HG03139 (cell line): ENCODE measurements around the gene PEX11A.

Experiments used
- ATAC-seq: cut with Tn5 transposase; IDR thresholded peaks from one replicate; pipeline ENCODE4 v1.9.1; 2021; ENCODE audit not compliant: unreplicated experiment

The PEX11A gene

DNA sequence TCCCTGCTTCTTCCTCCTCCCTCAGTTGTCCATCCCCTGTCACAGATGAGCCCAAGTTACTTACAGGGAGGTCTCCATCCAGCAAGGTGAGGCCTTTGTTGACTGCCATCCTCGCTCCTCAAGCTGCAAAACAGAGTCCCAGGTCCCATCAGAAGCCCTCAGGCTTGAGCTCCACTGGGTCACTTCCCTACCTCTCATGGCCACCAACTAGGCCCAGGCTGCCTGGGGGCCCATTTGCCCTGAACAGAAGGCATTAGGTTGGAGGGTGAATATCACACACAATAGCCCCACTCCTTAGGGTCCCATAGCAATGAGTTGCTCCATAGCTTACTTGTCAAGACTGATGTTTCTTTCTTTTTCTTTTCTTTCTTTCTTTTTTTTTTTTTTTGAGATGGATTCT, 13.2 kb downstream of the PEX11A start:
- ATAC-seq: no peak

DNA sequence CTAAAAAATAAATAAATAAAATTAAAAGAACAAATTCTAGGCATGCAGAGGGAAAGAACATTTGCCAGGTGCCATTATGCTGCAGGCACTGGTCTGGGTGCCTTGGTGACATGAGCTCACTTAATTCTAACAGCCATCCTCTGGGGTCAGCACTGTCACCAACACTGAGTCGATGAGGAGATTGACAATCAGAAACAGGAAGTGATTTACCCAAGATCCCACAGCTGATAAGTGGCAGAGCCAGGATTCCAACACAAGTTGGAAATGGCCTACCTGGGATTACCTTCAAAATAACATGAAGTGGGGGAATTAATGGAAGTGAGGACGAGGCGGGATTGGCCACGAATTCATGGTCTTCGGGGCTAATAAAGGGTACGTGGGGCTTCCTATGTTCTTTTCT, 14.9 kb downstream of the PEX11A start:
- no peak for ATAC-seq

DNA sequence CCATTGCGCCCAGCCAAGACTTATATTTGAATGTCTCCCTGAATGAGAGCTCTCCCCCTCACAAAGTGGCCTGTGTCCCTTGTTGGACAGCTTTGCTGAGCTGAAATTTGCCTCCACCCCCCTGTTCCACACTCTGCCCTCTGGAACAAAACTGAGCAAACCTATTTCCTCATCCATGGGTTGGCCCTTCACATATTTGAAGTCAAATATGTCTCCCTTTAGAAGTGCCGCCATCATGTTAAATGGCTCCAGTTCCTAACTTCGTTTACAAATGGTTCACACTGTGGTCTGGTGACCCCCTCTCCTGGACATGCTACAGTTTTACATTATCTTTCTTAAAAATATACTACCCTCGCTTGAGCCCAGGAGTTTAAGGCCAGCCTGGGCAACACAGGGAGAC, 16.0 kb downstream of the PEX11A start:
- no peak for ATAC-seq

DNA sequence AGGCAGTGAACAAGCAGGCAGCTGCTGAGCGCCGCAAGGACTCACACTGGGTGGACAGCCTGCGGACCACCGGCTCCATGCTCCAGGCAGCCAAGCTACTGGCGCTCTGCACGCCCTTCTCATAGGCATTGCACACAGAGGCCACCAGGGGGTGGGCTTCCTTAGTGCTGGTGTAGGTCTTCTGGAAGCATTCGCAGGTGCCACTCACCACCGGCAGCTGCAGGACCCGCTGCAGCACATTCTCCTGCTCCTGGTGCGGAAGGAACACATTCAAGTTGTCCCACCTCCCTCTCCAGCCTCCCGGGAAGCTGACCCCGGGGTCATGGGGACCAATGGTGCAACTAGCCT, 17.4 kb downstream of the PEX11A start:
- no peak for ATAC-seq

- ATAC-seq: no peak
Observed at GRCh38 chr15:89672221-89673164, 18.1 kb downstream of the PEX11A start.

- no peak for ATAC-seq
Observed at GRCh38 chr15:89671687-89672086, 18.9 kb downstream of the PEX11A start.

- no peak for ATAC-seq
Observed at GRCh38 chr15:89670971-89671560, 19.5 kb downstream of the PEX11A start.

GRCh38 chr15:89669941-89670340, 20.6 kb downstream of the PEX11A start:
- ATAC-seq: no peak

DNA sequence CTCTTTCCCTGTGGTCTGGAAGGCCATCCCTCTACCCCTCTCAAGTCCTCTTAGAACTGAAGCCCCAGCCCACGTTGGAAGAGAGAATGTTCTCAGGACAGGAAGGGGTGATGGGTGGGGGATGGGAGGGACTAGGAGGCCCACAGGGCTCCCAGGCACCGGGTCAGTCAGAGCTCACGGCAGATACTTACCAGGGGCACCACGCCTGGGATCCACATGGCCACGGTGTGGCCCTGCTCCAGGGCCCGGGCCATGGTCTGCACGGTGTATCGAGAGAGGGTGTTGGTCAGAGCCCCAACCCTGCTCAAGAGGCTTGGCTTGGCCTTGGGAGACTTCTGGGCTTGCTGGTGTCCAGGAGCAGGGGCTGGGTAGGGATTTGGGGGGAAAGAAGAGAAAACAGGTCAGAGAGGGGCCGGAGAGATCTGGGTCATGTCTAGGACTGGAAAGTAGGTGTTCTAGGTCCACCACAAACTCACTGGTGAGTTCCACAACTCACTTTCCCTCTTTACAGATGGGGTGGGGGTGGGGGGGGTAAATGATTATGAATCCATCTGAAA, 21.2 kb downstream of the PEX11A start:
- no peak for ATAC-seq

GRCh38 chr15:89668171-89668570, 22.4 kb downstream of the PEX11A start:
- no peak for ATAC-seq

DNA sequence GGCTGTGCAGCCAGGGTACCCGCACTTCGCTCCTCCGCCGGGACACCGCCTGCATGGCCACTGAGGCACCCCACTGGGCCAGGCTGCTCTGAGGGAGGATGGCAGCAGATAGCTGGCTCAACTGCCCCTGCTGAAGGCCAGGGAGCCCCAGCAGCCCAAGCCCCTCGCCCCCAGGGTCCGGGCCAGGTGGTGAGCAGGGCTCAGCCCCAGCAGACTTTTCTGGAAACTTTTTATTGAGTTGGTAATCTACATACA, 22.9 kb downstream of the PEX11A start:
- no peak for ATAC-seq

DNA sequence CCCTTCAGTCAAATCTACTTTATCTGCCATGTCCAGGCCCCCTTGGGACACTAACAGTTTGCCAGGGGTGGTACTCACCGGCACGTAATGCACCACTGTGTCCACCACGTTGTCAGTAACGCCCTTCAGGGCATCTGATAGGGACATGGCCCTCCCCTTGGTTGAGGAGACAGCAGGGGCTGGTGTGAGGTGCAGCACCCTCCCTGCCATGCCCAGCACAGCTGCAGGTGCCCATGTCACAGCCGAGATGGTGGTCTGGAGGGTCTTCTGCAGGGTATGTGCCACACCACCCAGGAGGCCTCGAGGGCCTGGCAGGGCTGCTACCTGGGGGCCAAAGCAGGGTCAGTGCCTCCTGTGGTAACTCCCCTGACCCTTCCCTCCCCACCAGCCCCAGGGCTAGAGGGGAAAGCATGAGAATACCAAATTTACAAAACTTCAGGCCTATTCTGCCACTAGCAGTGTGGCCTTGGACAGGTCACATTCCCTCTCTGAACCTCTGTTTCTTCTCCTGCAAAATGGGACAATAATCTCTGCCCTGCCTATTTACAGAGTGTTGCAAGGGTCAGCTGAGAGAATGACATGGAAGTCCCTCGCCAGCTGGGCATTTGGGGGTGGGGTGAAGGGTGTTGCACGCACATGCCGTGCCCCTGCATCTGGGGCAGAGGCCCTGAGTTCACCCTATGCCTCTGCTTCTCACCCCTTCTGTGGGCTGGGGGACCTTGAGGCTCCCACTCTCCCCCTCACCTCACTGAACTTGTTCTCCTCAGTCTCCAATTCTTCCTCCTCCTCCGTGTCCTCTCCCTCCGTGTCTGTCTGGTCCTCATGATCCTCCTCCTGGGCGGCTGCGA, 23.5 kb downstream of the PEX11A start:
- ATAC-seq: no peak

DNA sequence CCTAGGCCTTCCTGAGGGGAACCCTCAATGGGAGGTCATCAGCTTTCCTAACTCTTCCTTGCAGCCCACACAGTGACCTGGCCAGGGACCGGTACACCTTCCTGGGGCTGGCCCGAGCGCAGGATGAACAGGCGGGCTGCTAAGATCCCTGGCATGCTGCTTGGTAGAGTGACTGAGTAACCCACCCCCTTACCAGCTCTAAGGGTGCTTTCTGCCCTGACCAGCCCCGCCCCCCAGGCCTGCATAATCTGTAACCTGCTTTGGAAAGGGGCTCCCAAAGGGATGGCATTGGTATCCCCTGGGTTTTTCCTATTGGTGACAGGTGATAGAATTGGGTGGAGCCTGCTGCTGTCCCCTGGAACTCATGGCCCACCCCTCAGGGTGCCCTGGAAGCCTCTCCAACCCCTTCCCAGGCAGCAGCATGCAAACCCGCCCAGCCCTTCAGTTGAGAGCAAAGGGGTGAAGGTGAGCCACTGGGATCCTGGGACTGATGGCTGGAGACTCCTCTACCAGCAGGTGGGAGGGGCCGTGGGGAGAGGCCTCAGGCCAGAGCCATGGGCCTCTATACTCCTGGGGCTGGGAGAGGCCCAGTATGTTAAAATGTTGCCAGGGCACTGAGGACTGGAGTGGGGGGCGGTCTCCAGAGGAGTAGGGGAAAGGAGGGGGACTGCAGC, 24.2 kb downstream of the PEX11A start:
- ATAC-seq: no peak

- no peak for ATAC-seq
Observed at GRCh38 chr15:89665449-89666181, 24.9 kb downstream of the PEX11A start.

- no peak for ATAC-seq
Observed at GRCh38 chr15:89664441-89665350, 25.9 kb downstream of the PEX11A start.

DNA sequence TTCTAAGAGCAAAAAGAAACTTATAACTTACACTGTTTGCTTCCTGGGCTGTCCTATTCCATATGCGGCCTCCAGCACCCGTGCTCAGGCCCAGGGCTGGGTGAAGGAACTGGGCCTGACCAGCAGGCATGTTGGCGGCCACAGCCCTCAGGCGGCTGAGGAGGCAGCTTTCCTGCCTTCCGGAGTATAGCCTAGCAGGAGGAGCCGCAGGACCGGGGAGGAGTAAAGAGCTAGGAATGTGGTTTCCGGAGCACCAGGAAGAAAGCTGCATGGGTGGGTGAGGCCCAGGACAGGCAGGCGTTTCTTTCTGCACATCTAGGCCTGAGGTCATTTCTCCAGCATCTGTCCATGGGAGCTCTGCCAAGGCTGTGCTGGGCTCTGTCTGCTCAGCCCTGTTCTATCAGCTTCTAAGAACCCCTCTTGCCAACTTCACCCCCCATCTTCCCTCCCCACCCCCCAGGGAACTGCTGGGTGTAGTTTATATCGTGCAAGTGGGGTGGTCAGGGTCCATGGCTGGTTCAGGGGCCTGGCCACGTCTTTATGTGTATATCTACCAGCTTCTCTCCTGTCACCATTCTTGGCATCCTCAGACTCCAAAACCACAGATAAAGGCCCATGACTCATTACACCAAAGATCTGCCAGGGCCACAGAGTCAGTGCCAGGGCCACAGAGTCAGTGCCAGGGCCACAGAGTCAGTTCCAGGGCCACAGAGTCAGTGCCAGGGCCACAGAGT, 27.5 kb downstream of the PEX11A start:
- no peak for ATAC-seq

GRCh38 chr15:89660556-89660955, 30.0 kb downstream of the PEX11A start:
- no peak for ATAC-seq

GRCh38 chr15:89659295-89659694, 31.3 kb downstream of the PEX11A start:
- ATAC-seq: no peak
